Measurements from ENCODE around the gene SLC25A24.
"Not testable (repeated sequence)": the region's sequence is repeated elsewhere in the genome, so short reads cannot be mapped to it uniquely, and the experiment has no call there.

SLC25A24 gene

DNA sequence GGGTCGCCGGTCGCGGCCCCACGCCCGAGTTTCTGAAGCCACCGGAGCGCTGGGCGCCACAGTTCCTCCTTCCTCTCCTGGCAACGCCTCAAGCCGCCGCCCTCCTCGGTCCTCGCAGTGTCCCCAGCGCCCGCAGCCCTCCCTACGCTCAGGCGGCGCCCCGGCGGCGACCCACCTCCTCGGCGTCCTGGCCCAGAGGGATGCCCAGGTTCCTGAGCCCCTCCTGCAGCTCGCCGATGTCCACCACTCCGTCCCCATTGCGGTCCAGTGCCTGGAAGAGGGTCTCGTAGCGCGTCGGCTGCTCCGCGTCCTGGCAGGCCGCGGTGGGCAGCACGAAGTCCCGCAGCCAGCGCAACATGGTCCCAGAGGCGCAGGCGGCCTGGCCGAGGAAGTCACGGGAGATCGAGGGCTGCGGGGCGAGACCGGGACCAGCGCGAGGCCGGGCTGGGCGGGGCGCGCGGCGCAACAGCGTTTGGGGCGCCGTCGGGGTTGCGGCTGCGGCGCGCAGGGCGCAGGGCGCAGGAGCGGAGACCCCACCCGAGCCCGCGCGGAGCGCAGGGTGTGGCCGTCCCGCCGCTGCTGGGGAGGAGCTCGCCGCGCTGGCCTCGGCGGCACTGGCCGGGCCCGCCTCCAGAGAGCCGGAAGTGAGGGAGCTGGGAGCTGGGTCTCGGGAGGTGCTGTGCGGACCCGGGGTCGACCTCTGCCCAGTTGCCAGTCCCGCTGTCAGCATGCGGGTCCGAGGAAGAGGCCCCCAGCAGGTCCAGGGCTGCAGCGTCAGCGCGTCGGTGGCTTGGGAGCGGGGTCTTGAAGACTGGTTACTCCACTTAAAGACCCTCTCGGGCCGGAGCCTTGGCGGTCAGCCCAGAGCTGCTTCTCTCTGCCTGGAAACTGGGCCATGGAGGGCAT is at the start of gene SLC25A24:
TSS of gene SLC25A24 (minus strand) at position 563 of the 906 bp plus-strand sequence. CDS start at position 358, 205 bp downstream.
- peak; percentile 82 for DNase-seq

DNA sequence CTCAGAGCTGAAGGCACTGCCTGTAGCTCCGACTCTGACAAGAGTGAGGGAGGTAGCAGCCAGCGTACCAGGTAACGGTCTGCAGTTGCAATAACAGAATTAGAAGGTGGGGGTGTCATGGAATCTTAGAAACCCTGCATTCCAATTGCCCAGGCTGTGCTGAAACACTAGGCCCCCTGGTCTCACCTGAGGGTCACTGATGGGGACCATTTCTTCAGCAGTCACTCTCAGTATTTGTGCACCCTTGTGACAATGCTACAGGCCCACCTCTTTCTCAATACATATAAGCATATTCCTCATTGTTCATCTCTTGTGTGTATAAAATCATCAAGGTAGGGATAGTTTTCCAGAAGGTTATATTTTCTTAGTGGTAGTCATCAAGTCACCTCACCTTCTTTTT is 43.8 kb upstream of the SLC25A24 start, which contains the start of gene NBPF4:
TSS of gene NBPF4 (minus strand) at position 101 of the 400 bp plus-strand sequence. CDS start 315 bp downstream, outside the sequence.
- DNase-seq = not testable (repeated sequence)

DNA sequence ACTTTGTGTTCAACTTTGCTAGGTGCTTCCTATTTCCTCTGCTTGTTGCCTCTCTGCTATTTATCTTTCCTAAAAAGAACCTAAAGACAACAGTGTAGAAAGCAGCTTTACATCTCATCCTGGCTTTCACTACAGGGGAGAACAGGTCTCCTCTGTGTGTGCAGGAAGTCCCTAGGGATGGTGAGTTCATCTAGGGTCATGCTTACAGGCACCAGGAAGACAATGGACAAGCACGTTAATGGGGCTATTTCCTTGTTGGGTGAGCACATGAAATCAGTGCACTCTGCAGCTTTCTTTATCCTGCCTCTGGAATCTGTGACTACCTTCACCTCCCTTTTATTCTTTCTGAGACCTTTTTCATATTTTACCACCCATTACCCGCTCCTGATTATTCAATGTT is 39.3 kb upstream of the SLC25A24 start:
- DNase-seq = not testable (repeated sequence)

DNA sequence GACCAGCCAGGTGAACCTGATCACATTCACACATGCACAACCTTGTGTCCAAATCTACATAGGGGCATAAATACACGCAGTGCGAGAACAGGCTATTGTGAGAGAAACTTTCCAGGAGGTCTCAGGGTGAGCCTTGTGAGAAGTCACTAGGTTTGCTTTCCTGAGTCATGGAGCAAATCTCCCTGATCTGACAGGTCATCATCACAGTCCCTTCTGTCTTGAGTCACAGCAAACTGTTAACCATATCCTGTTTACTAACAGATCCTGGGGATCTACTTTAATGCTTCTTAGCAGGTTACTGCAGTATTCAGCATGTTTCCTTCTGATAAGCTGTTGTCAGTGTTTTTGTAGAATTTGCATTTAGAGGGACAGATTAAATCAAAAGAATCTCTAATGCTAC is 35.2 kb upstream of the SLC25A24 start:
- DNase-seq = not testable (repeated sequence)

DNA sequence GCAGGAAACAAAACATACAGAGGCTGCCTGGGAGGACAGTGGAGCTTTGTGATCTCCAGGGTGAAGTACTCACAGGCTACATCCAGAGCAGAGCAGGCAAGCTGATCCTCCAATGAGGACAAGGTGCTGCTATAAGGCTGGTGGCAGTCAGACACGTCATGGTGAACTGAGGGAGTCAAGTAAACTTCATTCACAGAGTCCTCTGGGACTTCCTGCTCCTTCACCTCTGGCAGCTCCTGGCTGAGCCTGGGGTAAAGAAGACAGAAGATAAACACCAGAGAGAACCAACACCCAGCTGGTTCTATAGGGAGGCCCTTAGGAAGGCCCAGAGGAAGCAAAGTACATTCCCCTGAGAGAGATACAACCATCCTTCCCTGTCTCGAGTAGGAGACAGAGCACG is 32.0 kb upstream of the SLC25A24 start:
- DNase-seq = not testable (repeated sequence)

DNA sequence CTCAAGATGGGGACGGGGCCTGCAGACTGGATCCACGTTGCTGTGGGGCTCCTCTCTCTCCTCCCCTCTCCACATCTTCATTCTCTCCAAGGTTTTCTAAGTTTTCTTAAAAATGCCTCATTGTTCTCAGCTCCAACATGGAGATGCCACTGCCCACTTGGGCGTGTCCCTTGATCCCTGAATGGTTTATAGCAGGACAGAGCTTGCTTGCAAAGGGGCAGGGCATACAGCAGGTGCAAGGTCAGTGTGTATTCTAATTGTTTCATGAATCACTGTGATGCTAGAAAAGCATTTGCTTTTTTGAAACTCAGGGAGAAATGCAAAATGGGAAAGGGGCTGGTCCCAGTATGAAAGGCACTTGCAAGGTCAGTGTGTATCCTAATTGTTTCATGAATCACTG is 29.8 kb upstream of the SLC25A24 start:
- DNase-seq = not testable (repeated sequence)

DNA sequence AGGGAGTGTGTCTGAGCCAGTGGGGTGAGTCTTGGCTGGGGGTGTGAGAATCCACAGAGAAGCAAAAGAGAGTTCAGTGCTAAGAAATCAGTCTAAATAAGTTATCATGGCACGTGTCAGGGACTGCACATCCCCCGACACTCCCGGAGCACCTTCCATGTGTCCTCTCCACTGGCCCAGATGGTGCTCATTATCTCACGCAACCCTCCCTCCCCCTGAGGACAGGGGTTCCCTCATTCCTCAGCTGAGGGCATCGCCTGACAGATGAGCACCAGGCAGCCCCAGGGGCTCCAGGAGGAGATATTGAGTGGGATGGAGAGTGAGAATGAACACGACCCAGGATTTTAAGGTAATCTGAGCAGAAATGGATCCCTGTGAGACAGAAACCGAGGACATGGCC is 27.6 kb upstream of the SLC25A24 start:
- not testable (repeated sequence) for DNase-seq

DNA sequence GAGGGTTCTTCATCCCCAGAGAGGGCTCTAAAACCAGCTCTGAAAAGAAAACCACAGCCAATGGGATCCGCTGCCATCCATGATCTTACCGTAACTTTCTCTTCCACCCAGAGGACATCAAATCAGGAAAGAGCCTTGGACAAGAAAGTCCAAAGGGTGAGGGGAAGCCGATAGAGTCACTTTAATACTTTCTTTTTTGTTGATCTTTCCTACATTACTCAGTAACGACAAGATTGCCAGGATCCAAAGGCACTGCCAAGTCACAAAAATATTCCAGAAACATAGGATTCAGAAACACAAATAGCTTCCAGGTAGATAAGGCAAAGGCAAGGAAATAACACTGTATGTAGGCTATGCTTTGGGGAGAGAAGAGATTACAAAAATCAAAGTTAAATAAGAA is 26.7 kb upstream of the SLC25A24 start:
- DNase-seq = not testable (repeated sequence)

DNA sequence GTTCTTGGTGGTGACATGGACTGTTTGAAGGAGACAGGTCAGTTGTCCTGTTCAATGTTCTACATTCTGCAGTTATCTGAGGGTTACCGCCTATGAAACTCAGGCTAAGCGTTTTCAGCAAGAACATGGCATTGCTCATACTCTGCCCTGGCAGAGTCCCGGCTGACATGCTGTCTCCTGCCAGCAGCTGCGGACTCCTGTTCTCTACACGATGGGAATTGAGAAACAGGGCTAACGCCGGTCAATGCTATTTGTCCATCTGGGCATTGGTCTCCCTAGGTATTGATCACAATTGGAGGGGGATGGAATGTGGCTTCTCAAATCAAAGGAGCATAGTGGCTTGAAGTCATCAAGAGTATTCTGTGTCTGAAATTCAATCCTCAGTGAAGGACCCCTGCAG is 23.1 kb upstream of the SLC25A24 start:
- DNase-seq = not testable (repeated sequence)

DNA sequence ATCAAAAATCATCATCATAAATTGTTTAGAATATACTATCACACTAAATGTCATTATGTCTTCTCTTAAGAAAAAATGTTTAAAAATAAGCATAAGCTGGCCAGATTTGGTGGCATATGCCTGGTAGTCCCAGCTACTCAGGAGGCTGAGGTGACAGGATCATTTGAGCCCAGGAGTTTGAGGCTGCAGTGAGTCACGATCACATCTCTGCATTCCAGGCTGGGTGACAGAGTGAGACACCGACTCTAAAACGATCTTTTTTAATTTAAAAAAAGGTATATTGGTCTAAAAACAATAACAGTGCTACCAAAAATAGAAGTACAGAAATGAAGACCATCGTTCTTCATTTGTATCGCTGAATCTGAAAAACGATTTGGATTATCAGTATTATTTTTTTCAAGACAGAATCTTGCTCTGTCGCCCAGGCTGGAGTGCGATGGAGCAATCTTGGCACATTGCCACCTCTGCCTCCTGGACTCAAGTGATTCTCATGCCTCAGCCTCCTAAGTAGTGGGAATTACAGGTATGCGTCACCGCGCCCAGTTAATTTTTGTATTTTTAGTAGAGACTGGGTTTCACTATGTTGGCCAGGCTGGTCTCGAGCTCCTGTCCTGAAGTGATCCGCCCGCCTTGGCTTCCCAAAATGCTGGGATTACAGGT is 17.5 kb upstream of the SLC25A24 start:
- DNase-seq = not testable (repeated sequence)

DNA sequence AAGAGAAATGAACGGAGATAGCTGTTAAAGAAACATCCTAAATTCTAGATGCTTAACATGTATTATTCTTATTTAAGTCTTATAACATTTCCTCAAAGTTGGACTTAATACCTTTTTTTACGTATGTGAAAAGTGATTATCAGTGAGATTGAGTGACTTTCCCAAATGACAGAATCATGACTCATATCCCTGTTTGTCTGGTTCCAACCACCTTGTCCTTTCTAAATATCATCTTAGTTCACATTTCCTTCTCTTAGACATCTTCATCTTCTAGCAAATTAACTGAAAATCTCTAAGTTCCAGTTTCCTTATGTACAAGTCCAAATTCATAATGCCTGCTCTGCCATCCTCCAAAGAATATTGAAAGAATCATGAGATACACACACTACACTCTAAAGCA is 16.9 kb upstream of the SLC25A24 start:
- not testable (repeated sequence) for DNase-seq

DNA sequence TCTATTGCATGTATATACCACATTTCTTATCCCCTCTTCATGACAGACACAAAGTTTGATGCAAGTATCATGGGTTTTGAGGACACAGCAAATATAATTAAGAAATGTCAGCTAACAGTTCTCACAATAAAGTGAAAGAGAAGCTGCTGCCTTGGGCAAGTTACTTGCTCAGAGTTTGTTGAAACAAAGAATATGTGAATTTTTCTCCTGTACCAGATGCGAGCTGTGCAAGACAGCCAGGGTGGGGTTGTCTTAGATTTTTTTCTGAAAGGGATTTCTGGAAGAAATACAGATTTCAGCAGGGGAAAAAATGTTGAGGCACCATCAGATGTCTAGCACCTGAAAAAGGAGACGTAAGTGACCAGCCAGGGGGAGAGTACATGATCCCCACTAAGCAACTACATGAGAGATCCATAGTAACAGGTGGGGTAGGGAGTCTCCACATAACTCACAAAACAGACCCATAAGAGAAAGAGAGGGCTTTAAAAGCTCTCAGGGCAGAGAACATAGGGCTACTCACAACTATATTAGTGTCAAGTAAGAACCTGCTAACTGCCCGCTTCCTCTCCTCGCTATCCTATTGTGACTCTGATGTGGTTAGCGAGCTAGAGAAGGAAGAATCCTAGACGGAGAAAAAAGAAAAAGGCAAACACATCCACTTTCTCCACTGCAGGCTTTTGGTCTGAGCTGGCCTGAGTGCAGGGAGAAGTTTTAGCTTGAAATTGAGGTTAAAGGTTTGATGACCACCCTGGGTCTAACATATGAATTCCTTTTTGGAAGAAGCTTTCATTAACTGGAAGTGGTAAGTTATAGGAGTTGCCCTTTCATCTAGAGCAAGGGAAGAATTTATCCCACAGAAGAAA is 16.1 kb upstream of the SLC25A24 start:
- DNase-seq = not testable (repeated sequence)

DNA sequence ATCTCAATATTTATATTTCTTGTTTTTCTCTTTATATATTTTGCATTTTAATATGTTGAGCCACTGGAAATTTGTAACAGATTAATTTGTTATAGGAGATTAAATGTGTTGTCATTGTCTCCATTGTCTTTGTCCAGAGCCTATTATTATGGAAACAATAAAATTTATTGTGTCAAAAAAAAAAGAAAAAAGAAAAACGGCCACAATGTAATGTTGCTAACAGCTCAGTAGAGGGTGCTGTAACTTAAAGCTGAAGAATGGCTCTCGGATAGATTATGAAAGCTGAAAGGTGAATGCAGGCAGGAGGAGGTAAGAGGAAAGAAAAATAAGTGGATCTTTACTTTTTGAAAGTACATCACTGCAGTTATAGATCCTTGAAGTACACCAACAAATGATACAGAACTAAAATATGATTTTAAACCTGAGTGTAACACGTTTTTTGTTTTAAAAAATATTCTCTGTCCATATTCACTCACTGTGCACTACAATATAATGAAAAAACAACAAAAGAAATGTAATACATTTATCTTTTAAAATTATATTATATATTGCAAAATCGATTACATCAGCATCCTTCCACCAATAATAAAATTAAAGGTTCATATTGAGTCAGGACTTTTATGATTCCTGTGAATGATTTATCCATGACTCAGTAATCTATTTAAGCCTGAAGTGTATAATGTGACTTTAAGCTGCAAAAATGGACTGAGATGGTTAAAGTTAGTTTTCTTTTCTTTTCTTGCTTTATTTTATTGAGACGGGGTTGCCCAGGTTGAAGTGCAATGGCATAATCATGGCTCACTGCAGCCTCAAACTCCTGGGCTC is 14.7 kb upstream of the SLC25A24 start:
- DNase-seq = peak; percentile 35

DNA sequence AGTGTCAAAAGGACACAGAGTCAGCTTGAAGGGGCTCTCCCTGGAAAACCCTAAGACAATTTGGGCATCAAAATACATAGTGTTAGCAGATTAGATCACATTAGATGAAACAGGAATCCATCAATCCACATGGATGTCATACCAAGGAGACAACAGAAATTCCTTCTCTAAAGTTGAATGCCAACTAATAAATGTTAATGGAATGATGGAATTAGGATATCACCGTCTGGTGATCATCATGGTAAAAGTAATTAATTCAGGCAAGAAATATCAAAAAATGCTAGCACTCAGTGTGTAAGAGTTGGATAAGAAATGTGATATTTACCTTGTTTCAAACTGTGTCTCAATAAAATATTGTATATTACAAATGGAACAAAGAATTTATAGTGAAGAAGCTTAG is 10.9 kb upstream of the SLC25A24 start:
- no peak for DNase-seq

DNA sequence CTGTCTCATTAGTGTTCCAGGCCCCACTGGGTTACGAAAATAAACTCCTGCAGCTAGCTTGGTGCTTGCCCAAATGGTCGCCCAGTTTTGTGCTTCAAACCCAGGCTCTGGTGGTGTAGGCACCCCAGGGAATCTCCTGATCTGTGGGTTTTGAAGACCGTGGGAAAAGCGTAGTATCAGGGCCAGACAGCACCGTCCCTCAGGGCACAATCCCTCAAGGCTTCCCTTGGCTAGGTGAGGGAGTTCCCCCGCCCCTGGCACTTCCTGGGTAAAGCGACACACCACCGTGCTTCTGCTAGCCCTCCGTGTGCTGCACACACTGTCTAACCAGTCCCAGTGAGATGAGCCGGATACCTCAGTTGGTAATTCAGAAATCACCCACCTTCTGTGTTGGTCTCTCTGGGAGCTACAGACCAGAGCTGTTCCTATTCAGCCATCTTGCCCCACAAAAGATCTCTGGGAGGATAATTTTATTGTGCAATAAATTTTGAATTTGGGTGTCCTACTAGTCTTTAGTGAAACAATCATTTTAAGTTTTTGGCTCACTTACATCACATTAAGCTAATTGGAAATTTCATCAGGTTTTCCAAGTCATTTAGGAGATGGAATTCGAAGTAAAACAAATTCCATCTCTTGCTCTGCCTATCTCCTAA is 9.4 kb upstream of the SLC25A24 start:
- no peak for DNase-seq

DNA sequence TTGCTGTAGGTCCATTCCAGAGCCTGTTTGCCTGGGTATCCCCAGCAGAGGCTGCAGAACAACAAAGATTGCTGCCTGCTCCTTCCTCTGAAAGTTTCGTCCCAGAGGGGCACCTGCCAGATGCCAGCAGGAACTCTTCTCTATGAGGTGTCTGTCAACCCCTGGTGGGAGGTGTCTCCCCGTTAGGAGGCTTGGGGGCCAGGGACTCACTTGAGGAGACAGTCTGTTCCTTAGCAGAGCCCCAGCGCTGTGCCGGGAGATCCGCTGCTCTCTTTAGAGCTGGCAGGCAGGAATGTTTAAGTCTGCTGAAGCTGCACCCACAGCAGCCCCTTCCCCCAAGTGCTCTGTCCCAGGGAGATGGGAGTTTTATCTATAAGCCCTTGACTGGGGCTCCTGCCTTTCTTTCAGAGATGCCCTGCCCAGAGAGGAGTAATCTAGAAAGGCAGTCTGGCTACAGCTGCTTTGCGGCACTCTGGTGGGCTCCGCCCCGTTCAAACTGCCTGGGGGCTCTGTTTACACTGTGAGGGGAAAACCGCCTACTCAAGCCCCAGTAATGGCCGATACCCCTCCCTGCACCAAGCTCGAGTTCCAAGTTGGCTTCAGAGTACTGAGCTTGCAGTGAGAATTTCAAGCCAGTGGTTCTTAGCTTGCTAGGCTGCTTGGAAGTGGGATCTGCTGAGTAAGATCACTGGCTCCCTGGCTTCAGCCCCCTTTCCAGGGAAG is 8.7 kb upstream of the SLC25A24 start:
- no peak for DNase-seq

DNA sequence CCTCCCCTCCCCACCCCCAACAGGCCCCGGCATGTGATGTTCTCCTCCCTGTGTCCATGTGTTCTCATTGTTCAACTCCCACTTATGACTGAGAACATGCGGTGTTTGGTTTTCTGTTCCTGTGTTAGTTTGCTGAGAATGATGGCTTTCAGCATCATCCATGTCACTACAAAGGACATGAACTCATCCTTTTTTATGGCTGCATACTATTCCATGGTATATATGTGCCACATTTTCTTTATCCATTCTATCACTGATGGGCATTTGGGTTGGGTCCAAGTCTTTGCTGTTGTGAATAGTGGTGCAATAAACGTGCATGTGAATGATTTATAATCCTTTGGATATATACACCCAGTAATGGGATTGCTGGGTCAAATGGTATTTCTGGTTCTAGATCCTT is 3.4 kb upstream of the SLC25A24 start:
- DNase-seq = not testable (repeated sequence)

DNA sequence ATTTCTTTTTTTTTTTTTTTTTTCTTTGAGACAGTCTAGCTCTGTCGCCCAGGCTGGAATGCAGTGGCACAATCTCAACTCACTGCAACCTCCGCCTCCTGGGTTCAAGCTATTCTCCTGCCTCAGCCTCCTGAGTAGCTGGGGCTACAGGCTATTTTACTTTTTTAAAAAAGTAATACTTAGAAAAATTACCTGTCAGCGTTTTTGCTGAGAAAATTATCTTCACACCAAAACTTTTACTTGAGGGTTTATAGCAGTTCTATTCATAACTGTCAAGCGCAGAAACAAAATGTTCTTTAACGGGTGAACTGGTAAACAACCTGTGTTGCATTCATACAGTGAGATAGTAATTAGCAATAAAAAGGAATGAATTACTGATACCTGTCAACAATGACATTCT is 1.5 kb upstream of the SLC25A24 start:
- no peak for DNase-seq

DNA sequence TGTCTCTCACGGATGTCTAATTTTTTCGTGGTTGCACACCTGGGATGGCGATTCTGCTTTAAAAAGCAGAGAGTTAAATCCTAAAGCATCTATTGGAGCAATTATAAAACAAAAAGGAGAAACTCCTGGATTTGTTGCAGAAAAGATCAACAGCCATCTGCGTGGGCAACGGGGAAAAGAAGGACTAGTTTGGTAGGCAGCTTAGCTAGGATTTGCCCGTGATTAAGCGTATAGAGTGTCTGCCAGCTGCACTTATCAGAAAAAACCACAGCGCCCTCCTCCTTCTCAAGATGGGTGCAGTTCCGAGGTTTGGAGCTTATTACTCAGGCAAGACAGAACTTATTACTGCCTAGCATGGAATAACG is 526 bp upstream of the SLC25A24 start:
- DNase-seq = peak; percentile 82

DNA sequence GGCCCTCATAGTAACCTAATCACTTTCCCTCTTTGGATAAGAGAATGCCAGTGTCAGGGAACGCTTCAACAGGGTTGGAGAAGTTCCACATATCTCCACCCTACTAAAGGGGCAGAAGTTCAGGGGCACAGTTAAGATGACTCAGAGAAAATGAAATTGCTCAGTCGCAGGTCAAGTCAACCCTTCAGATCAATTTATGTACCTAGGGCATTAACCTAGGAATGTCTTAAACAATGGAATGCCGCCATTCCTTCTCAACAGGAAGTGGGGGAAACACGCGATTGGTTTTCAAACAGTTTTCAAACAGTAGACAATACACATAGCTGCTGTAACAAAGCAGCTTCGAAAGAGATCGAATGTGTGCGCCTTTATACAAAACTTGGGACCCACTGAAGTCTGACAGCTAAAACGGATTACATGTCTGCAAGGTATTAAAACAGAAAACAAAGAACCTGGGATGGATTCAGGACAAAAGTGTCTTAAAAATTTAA is 897 bp downstream of the SLC25A24 start:
- peak; percentile 42 for DNase-seq

DNA sequence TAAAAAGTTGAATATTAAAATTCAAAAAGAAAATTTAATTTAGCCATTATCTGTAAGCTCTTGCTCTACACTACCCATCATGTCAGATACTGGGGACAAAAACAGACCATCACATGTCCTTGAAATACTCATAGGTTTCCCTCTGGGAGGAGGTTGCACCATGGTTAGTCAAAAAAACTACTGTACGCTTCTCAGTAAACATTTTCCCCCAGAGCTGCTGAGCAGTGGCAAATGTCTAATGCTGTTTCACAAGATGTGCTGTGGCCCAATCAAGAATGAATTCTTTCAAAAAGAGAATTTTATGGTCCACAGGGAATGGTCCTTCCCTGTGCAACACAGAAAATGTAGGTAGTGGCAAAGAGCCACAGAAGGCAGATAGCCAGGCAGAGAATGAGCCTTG is 6.1 kb downstream of the SLC25A24 start:
- no peak for DNase-seq

Measured in HCEC 1CT (cell line).